Body of pancreas (tissue), 4 donors: ENCODE results near the gene FRRS1. TPM values are rescaled to one million over a fixed set of nuclear protein-coding genes. Genes with fewer than 3 reads are reported as not detected.

Experiments used
- ATAC-seq: fragments of 150-250 bp; one replicate; pipeline ENCODE4 v1.9.1; 2016
- DNase-seq, 4 donors: peaks; one replicate each; pipeline ENCODE4 v3.0.0-alpha.2; 2019
- H3K27ac ChIP-seq, 4 donors: fragments of 200-600 bp; sonication (generic); 1 replicate in 3 of 4; 2 replicates in 1 of 4; pipeline versions ENCODE4 v1.5.1 to v1.6.1; 2016 to 2019; ENCODE audit warnings: mild to moderate bottlenecking in 1 of 4, mixed read lengths in 1 of 4, moderate library complexity in 1 of 4
- H3K27me3 ChIP-seq, 2 donors: fragments of 200-600 bp; sonication (generic); one replicate each; pipeline ENCODE4 v1.6.0; 2016; ENCODE audit warnings: mild to moderate bottlenecking in 1 of 2
- H3K36me3 ChIP-seq, 2 donors: fragments of 200-600 bp; sonication (generic); replicated peaks in 1 of 2; 2 replicates each; pipeline ENCODE4 v1.5.1; 2016; ENCODE audit warnings: low read depth in 2 of 2; ENCODE audit not compliant: insufficient read depth in 1 of 2
- H3K4me1 ChIP-seq: fragments of 200-600 bp; sonication (generic); one replicate; pipeline ENCODE4 v1.6.0; 2016
- H3K4me3 ChIP-seq, 2 donors: fragments of 200-600 bp; sonication (generic); 1 replicate in 1 of 2; 2 replicates in 1 of 2; pipeline ENCODE4 v1.5.1; 2016 to 2019
- H3K9me3 ChIP-seq, 3 donors: fragments of 200-600 bp; sonication (generic); 1 replicate in 2 of 3; 2 replicates in 1 of 3; pipeline ENCODE4 v1.5.1; 2016
- POLR2A ChIP-seq, 3 donors: fragments of 450-650 bp; IDR thresholded peaks; one replicate each; pipeline ENCODE4 v1.6.1; 2016; ENCODE audit warnings: antibody characterized with exemption in 3 of 3, mild to moderate bottlenecking in 2 of 3
- WGBS, 2 donors: methylation state at CpG; one replicate each; pipeline ENCODE4 v1.1.5; 2017; 5-methylcytosine and 5-hydroxymethylcytosine counted together
- intact Hi-C: fragments of 100-400 bp; cut with DNase I; formaldehyde crosslinking; loops from one replicate; pipeline ENCODE4 v1.15.1; 2023
- total RNA-seq, 2 donors: library from RNA; depleted of rRNA; stranded (reverse); fragments of >200 nt; gene quantifications; one replicate each; pipeline ENCODE4 v1.1.0, GENCODE V29; 2016
- TF ChIP-seq, protein P1 (sequence below), 7 experiments: fragments of 450-650 bp in 4 of 7; fragments of 200-600 bp in 3 of 7; sonication (generic) in 3 of 7; IDR thresholded peaks; one replicate each; pipeline ENCODE4 v1.5.1; 2016 to 2019; ENCODE audit warnings: antibody characterized with exemption in 7 of 7

The FRRS1 gene
- total RNA-seq, 2 donors from 2014 or later, result 2.0 to 2.3 TPM

DNA sequence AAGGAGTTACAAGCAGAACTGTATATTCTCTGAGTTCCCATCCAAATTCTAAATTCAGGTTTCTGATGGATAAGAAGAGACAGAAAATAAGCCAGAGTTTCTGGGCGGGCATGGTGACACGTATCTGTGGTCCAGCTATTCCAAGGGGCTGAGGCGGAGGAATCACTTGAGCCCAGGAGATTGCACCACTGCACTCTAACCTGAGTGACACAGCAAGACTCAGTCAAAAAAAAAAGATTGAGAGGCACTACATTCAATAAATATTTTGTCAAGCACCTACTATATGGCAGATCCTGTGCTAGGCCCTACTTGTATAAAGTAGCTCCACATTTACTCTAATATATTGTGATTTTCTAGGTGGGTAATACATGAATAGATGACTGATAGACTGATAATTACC is 6.4 kb upstream of the FRRS1 start:
- no peak for ATAC-seq
- TF ChIP-seq, protein P1, sequence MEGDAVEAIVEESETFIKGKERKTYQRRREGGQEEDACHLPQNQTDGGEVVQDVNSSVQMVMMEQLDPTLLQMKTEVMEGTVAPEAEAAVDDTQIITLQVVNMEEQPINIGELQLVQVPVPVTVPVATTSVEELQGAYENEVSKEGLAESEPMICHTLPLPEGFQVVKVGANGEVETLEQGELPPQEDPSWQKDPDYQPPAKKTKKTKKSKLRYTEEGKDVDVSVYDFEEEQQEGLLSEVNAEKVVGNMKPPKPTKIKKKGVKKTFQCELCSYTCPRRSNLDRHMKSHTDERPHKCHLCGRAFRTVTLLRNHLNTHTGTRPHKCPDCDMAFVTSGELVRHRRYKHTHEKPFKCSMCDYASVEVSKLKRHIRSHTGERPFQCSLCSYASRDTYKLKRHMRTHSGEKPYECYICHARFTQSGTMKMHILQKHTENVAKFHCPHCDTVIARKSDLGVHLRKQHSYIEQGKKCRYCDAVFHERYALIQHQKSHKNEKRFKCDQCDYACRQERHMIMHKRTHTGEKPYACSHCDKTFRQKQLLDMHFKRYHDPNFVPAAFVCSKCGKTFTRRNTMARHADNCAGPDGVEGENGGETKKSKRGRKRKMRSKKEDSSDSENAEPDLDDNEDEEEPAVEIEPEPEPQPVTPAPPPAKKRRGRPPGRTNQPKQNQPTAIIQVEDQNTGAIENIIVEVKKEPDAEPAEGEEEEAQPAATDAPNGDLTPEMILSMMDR (IDR thresholded peaks at IDR 0.05), result no peak
- TF ChIP-seq POLR2A (IDR thresholded peaks at IDR 0.05), result no peak
- no peaks in the 10 kb centered on the region for H3K27me3 ChIP-seq
- intact Hi-C loops, result no loop called here
- H3K36me3 ChIP-seq, result no peaks in the 10 kb centered on the region
- H3K4me1 ChIP-seq, result peaks cover 10% of the 10 kb centered on the region
- no peak for DNase-seq
- H3K9me3 ChIP-seq, result no peaks in the 10 kb centered on the region
- 93% methylated on average over 3 of the region's 3 CpGs for WGBS, 2 donors
- no peak overlapping the region for H3K4me3 ChIP-seq
- H3K27ac ChIP-seq, result no peak overlapping the region

DNA sequence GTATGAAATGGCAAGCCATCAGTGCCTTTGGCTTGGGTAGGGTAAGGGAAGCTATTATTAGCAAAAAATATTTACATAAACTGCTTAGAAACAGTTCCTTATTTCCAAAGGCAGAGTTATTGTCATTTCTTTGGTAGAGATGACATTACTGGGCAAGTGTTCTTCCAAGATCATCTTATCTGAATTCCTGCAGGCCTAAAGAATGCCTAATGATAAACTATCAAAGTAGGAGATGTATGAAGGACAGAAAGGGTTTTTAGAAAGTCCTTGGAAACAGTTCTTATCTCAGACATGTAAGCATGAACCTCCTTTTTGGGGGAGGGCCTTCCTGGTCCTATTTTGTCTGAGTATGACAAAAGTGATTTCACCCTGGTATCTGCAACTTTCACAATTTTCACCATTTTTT is 5.1 kb upstream of the FRRS1 start:
- H3K4me3 ChIP-seq, result no peak overlapping the region
- H3K4me1 ChIP-seq, result peaks cover 22% of the 10 kb centered on the region
- no peak overlapping the region for H3K27ac ChIP-seq
- no peak for TF ChIP-seq POLR2A (IDR thresholded peaks at IDR 0.05)
- TF ChIP-seq, protein P1 (IDR thresholded peaks at IDR 0.05), result no peak
- intact Hi-C loops, result no loop called here
- H3K36me3 ChIP-seq, result no peaks in the 10 kb centered on the region
- DNase-seq (no peak), ATAC-seq (no peak)
- no peaks in the 10 kb centered on the region for H3K9me3 ChIP-seq
- no peaks in the 10 kb centered on the region for H3K27me3 ChIP-seq

DNA sequence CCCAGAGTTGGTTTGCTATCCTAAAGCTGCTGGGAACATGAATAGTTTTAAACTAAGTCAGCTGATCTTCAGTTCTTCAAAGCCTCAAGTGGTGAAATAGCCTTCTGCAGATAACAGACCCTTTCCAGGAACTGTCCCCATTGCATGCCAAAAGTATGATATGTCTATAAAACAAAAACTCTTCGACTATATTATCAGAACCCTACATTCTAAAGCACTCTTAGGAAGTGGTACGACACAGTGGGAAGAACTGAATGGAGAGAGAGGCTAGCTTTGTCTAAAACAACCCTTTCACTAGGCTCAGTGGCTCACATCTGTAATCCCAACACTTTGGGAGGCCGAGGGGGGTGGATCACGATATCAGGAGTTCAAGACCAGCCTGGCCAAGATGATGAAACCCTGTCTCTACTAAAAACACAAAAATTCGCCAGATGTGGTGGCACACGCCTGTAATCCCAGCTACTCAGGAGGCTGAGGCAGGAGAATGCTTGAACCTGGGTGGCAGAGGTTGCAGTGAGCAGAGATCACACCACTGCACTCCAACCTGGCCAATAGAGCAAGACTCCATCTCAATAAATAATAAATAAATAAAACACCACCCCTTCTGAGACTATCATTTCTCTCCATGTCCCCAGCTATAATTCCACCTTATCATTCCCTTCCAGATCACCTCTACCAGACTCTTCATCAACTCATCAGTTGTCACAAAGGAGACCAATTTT is 2.2 kb upstream of the FRRS1 start:
- Histone ChIP-seq H3K4me1 (peaks cover 33% of the 10 kb centered on the region), H3K4me3 (no peak overlapping the region), H3K27ac (no peak overlapping the region), H3K36me3 (no peaks in the 10 kb centered on the region), H3K9me3 (no peaks in the 10 kb centered on the region), H3K27me3 (no peaks in the 10 kb centered on the region)
- no peak for ATAC-seq
- TF ChIP-seq POLR2A (IDR thresholded peaks at IDR 0.05), result no peak
- TF ChIP-seq, protein P1 (IDR thresholded peaks at IDR 0.05), result no peak
- no peak for DNase-seq
- intact Hi-C loops, result no loop called here
- WGBS, 2 donors, result 60 to 65% methylated on average over 6 of the region's 6 CpGs

DNA sequence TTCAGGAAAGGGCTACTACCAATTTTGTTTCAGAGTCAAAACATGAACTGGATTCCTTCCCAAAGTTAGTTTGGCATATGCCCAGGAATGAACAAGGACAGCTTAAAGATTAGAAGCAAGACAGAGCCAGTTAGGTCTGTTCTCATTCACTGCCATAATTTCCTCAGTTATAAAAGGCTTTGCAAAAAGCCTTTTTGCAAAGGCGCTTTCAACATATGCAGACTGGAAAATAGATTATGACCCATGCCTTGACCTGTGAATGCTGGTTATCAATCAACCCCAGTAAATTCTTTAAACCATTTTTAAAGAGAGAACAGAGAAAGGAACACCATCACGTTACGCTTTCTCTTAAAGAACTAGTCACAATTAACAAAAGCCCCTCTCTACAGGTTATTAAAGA is 1.7 kb upstream of the FRRS1 start:
- Histone ChIP-seq H3K4me1 (peaks cover 33% of the 10 kb centered on the region), H3K9me3 (no peaks in the 10 kb centered on the region), H3K27ac (peak overlapping the region in 1 of 4 donors; percentile 32), H3K4me3 (no peak overlapping the region), H3K36me3 (no peaks in the 10 kb centered on the region), H3K27me3 (no peaks in the 10 kb centered on the region)
- no peak for ATAC-seq
- peak in 1 of 4 donors; percentile 21 for DNase-seq
- 32 to 37% methylated on average over 3 of the region's 3 CpGs for WGBS, 2 donors
- intact Hi-C loops, result no loop called here
- TF ChIP-seq, protein P1 (IDR thresholded peaks at IDR 0.05), result no peak
- no peak for TF ChIP-seq POLR2A (IDR thresholded peaks at IDR 0.05)

DNA sequence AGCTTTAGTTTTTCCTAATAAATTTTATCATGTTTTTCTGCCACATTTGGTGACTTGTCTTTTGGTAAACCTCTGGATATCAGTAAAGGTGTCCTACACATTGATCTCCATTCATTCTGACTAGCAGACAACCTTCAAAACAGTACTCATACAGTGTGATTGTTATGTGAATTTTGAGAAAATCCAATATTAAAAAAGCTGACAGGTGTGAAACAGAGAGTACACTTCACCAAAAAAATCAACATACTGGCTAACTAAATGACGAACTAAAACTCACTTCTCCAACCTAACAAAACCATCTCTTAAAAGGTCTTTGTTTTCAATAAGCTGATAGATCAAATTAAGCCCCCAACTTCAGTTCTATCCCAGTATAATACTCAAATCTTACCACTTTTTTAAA is 1.5 kb downstream of the FRRS1 start:
- no peak for TF ChIP-seq POLR2A (IDR thresholded peaks at IDR 0.05)
- TF ChIP-seq, protein P1 (IDR thresholded peaks at IDR 0.05), result no peak
- Histone ChIP-seq H3K36me3 (no peaks in the 10 kb centered on the region), H3K27ac (no peak overlapping the region), H3K4me3 (no peak overlapping the region), H3K27me3 (no peaks in the 10 kb centered on the region), H3K9me3 (no peaks in the 10 kb centered on the region), H3K4me1 (peaks cover 33% of the 10 kb centered on the region)
- intact Hi-C loops, result no loop called here
- no peak for DNase-seq
- ATAC-seq, result no peak
- WGBS, 2 donors, result 86% methylated on average over 1 of the region's 1 CpG
